GM21528 (cell line): Measurements from ENCODE around the gene RNU1-2.
"Not testable (repeated sequence)": the region's sequence is repeated elsewhere in the genome, so short reads cannot be mapped to it uniquely, and the experiment has no call there.

Experiments
- ATAC-seq: cut with Tn5 transposase; IDR thresholded peaks from one replicate; pipeline ENCODE4 v1.9.1; 2021; ENCODE audit warnings: mild to moderate bottlenecking, moderate library complexity; ENCODE audit not compliant: unreplicated experiment, low FRiP score

RNU1-2 gene

GRCh38 chr1:16895598-16896315 is at the start of gene RNU1-2:
RNU1-2 (plus strand) TSS chr1:16895980.
- peak; percentile 98 for ATAC-seq

GRCh38 chr1:16856201-16856600 is 39.6 kb upstream of the RNU1-2 start:
- ATAC-seq = not testable (repeated sequence)

- ATAC-seq = not testable (repeated sequence)
These were observed 36.4 kb upstream of the RNU1-2 start for GRCh38 chr1:16859167-16860041.

GRCh38 chr1:16860048-16860447 is 35.7 kb upstream of the RNU1-2 start:
- not testable (repeated sequence) for ATAC-seq

- ATAC-seq = not testable (repeated sequence)
These were observed 33.9 kb upstream of the RNU1-2 start for GRCh38 chr1:16861832-16862245.

GRCh38 chr1:16862415-16862814 is 33.4 kb upstream of the RNU1-2 start:
- not testable (repeated sequence) for ATAC-seq

- not testable (repeated sequence) for ATAC-seq
These were observed 32.8 kb upstream of the RNU1-2 start for GRCh38 chr1:16863024-16863423.

GRCh38 chr1:16866926-16867707 is 28.7 kb upstream of the RNU1-2 start:
- ATAC-seq = not testable (repeated sequence)

- not testable (repeated sequence) for ATAC-seq
These were observed 27.0 kb upstream of the RNU1-2 start for GRCh38 chr1:16868787-16869186.

- not testable (repeated sequence) for ATAC-seq
These were observed 25.8 kb upstream of the RNU1-2 start for GRCh38 chr1:16869996-16870395.

GRCh38 chr1:16871171-16871570 is 24.6 kb upstream of the RNU1-2 start:
- ATAC-seq = not testable (repeated sequence)

- not testable (repeated sequence) for ATAC-seq
These were observed 23.4 kb upstream of the RNU1-2 start for GRCh38 chr1:16872152-16873075.

- ATAC-seq = not testable (repeated sequence)
These were observed 22.5 kb upstream of the RNU1-2 start for GRCh38 chr1:16873076-16873879.

- ATAC-seq = not testable (repeated sequence)
These were observed 20.6 kb upstream of the RNU1-2 start for GRCh38 chr1:16874968-16875765.

GRCh38 chr1:16881742-16882141 is 14.0 kb upstream of the RNU1-2 start:
- not testable (repeated sequence) for ATAC-seq

GRCh38 chr1:16882986-16883385 is 12.8 kb upstream of the RNU1-2 start:
- ATAC-seq = no peak

GRCh38 chr1:16884487-16884886 is 11.3 kb upstream of the RNU1-2 start:
- not testable (repeated sequence) for ATAC-seq
